ENCODE data around the gene PRAME.

The PRAME gene

GRCh38 chr22:22531770-22532546 lies 27.1 kb downstream of the PRAME start:
- no peak for TF ChIP-seq CTCF (IDR thresholded peaks at IDR 0.05; ENCODE audit: insufficient read depth, low read depth, low read length, missing control alignments)
- no peak overlapping the region for H3K4me3 ChIP-seq (ENCODE audit: low read depth, low read length)
- DNase-seq (ENCODE audit: low read depth) = no peak

GRCh38 chr22:22528780-22529179 lies 30.3 kb downstream of the PRAME start:
- DNase-seq (ENCODE audit: low read depth) = no peak
- no peak overlapping the region for H3K4me3 ChIP-seq (ENCODE audit: low read depth, low read length)
- TF ChIP-seq CTCF (IDR thresholded peaks at IDR 0.05; ENCODE audit: insufficient read depth, low read depth, low read length, missing control alignments) = no peak

- TF ChIP-seq CTCF (IDR thresholded peaks at IDR 0.05; ENCODE audit: insufficient read depth, low read depth, low read length, missing control alignments) = no peak
- no peak overlapping the region for H3K4me3 ChIP-seq (ENCODE audit: low read depth, low read length)
- no peak for DNase-seq (ENCODE audit: low read depth)
Observed at GRCh38 chr22:22527312-22527711, 31.8 kb downstream of the PRAME start.

- DNase-seq (ENCODE audit: low read depth) = no peak
- TF ChIP-seq CTCF (IDR thresholded peaks at IDR 0.05; ENCODE audit: insufficient read depth, low read depth, low read length, missing control alignments) = no peak
- H3K4me3 ChIP-seq (ENCODE audit: low read depth, low read length) = no peak overlapping the region
Observed at GRCh38 chr22:22526125-22526912, 32.7 kb downstream of the PRAME start.

- DNase-seq (ENCODE audit: low read depth) = no peak
- TF ChIP-seq CTCF (IDR thresholded peaks at IDR 0.05; ENCODE audit: insufficient read depth, low read depth, low read length, missing control alignments) = no peak
- H3K4me3 ChIP-seq (ENCODE audit: low read depth, low read length) = no peak overlapping the region
Observed at GRCh38 chr22:22523494-22523893, 35.6 kb downstream of the PRAME start.

- no peak for DNase-seq (ENCODE audit: low read depth)
- no peak for TF ChIP-seq CTCF (IDR thresholded peaks at IDR 0.05; ENCODE audit: insufficient read depth, low read depth, low read length, missing control alignments)
- H3K4me3 ChIP-seq (ENCODE audit: low read depth, low read length) = no peak overlapping the region
Observed at GRCh38 chr22:22521631-22522030, 37.4 kb downstream of the PRAME start.

All from GM12865 (cell line).